Upper lobe of left lung (tissue), 4 donors: ENCODE data around the gene GSTA2.

Source experiments
- CTCF ChIP-seq, 6 experiments: fragments of 450-650 bp in 4 of 6; fragments of 200-600 bp in 2 of 6; sonication (generic) in 2 of 6; IDR thresholded peaks; one replicate each; pipeline ENCODE4 v1.5.1; 2016 to 2019; ENCODE audit warnings: antibody characterized with exemption in 6 of 6
- POLR2A ChIP-seq, 4 donors: fragments of 450-650 bp; IDR thresholded peaks; one replicate each; pipeline ENCODE4 v1.5.1; 2016 to 2017; ENCODE audit warnings: antibody characterized with exemption in 4 of 4, mild to moderate bottlenecking in 2 of 4
- POLR2AphosphoS5 ChIP-seq, 2 donors: sonication (generic); formaldehyde crosslinking; IDR thresholded peaks; one replicate each; pipeline ENCODE4 v1.5.1; 2017; ENCODE audit warnings: antibody characterized with exemption in 2 of 2

- no peak for TF ChIP-seq CTCF (IDR thresholded peaks at IDR 0.05)
- no peak for TF ChIP-seq POLR2A (IDR thresholded peaks at IDR 0.05)
- no peak for TF ChIP-seq POLR2AphosphoS5 (IDR thresholded peaks at IDR 0.05)
These were observed 44.7 kb downstream of the GSTA2 start for GRCh38 chr6:52718550-52718949.
